ENCODE data around the gene ZNF846. TPM values are rescaled to one million over a fixed set of nuclear protein-coding genes. Genes with fewer than 3 reads are reported as not detected.
"Not testable (repeated sequence)": the region's sequence is repeated elsewhere in the genome, so short reads cannot be mapped to it uniquely, and the experiment has no call there.

ZNF846 gene
- polyA plus RNA-seq, 4 donors, result 2.2 to 16.7 (median 2.8) TPM

GRCh38 chr19:9797871-9798270 is 29.3 kb upstream of the ZNF846 start:
- Histone ChIP-seq H3K9me3 (ENCODE audit: control insufficient read depth in 2 of 2, insufficient read depth in 1 of 2, low read depth in 1 of 2, low read length in 1 of 2) (no peaks in the 10 kb centered on the region), H3K36me3 (ENCODE audit: control insufficient read depth in 3 of 3, insufficient read depth in 2 of 3, low read depth in 1 of 3, low read length in 3 of 3) (no peaks in the 10 kb centered on the region), H3K27ac (ENCODE audit: low read depth in 1 of 3, low read length in 2 of 3) (no peak overlapping the region), H3K27me3 (ENCODE audit: control insufficient read depth in 3 of 3, insufficient read depth in 3 of 3, low read length in 3 of 3) (no peaks in the 10 kb centered on the region), H3K4me3 (ENCODE audit: low read depth in 1 of 3, low read length in 3 of 3) (no peak overlapping the region), H3K4me1 (ENCODE audit: control insufficient read depth in 3 of 3, insufficient read depth in 2 of 3, low read depth in 1 of 3, low read length in 2 of 3) (no peaks in the 10 kb centered on the region)
- 85 to 91% (median 85%) methylated on average over 5 of the region's 5 CpGs for WGBS, 3 donors
- DNase-seq, result no peak
- FAIRE-seq, result no peak

- DNase-seq (peak; percentile 94 to 97), FAIRE-seq (peak; percentile 59)
- no peaks in the 10 kb centered on the region for H3K27me3 ChIP-seq (ENCODE audit: control insufficient read depth in 3 of 3, insufficient read depth in 3 of 3, low read length in 3 of 3)
- no peaks in the 10 kb centered on the region for H3K9me3 ChIP-seq (ENCODE audit: control insufficient read depth in 2 of 2, insufficient read depth in 1 of 2, low read depth in 1 of 2, low read length in 1 of 2)
- no peaks in the 10 kb centered on the region for H3K4me1 ChIP-seq (ENCODE audit: control insufficient read depth in 3 of 3, insufficient read depth in 2 of 3, low read depth in 1 of 3, low read length in 2 of 3)
- peak overlapping the region in 1 of 3 donors; percentile 27 for H3K27ac ChIP-seq (ENCODE audit: low read depth in 1 of 3, low read length in 2 of 3)
- no peak overlapping the region for H3K4me3 ChIP-seq (ENCODE audit: low read depth in 1 of 3, low read length in 3 of 3)
- whole genome bisulfite sequencing, 3 donors, result 38 to 54% (median 45%) methylated on average over 6 of the region's 6 CpGs
- H3K36me3 ChIP-seq (ENCODE audit: control insufficient read depth in 3 of 3, insufficient read depth in 2 of 3, low read depth in 1 of 3, low read length in 3 of 3), result no peaks in the 10 kb centered on the region
Measured at GRCh38 chr19:9796113-9796773, 27.7 kb upstream of the ZNF846 start.

GRCh38 chr19:9793071-9793591 is 24.6 kb upstream of the ZNF846 start:
- Histone ChIP-seq H3K36me3 (ENCODE audit: control insufficient read depth in 3 of 3, insufficient read depth in 2 of 3, low read depth in 1 of 3, low read length in 3 of 3) (no peaks in the 10 kb centered on the region), H3K9me3 (ENCODE audit: control insufficient read depth in 2 of 2, insufficient read depth in 1 of 2, low read depth in 1 of 2, low read length in 1 of 2) (no peaks in the 10 kb centered on the region), H3K4me1 (ENCODE audit: control insufficient read depth in 3 of 3, insufficient read depth in 2 of 3, low read depth in 1 of 3, low read length in 2 of 3) (peaks cover 0 to 29% (median 0%) of the 10 kb centered on the region in 3 donors), H3K4me3 (ENCODE audit: low read depth in 1 of 3, low read length in 3 of 3) (peak overlapping the region; percentile 60 to 76 (median 73)), H3K27me3 (ENCODE audit: control insufficient read depth in 3 of 3, insufficient read depth in 3 of 3, low read length in 3 of 3) (no peaks in the 10 kb centered on the region), H3K27ac (ENCODE audit: low read depth in 1 of 3, low read length in 2 of 3) (peak overlapping the region; percentile 72 to 96 (median 93))
- DNase-seq, result peak in 1 of 2 donors; percentile 38
- FAIRE-seq, result no peak
- WGBS, 3 donors, result 17 to 24% (median 23%) methylated on average over 32 to 36 of the region's 36 CpGs

GRCh38 chr19:9792206-9793070 is 23.9 kb upstream of the ZNF846 start:
- Histone ChIP-seq H3K4me1 (ENCODE audit: control insufficient read depth in 3 of 3, insufficient read depth in 2 of 3, low read depth in 1 of 3, low read length in 2 of 3) (peaks cover 0 to 32% (median 0%) of the 10 kb centered on the region in 3 donors), H3K27ac (ENCODE audit: low read depth in 1 of 3, low read length in 2 of 3) (peak overlapping the region; percentile 72 to 97 (median 96)), H3K36me3 (ENCODE audit: control insufficient read depth in 3 of 3, insufficient read depth in 2 of 3, low read depth in 1 of 3, low read length in 3 of 3) (no peaks in the 10 kb centered on the region), H3K4me3 (ENCODE audit: low read depth in 1 of 3, low read length in 3 of 3) (peak overlapping the region; percentile 60 to 76 (median 73)), H3K9me3 (ENCODE audit: control insufficient read depth in 2 of 2, insufficient read depth in 1 of 2, low read depth in 1 of 2, low read length in 1 of 2) (no peaks in the 10 kb centered on the region), H3K27me3 (ENCODE audit: control insufficient read depth in 3 of 3, insufficient read depth in 3 of 3, low read length in 3 of 3) (no peaks in the 10 kb centered on the region)
- 3 to 4% (median 3%) methylated on average over 60 to 70 of the region's 70 CpGs for WGBS, 3 donors
- DNase-seq (peak; percentile 94 to 96), FAIRE-seq (no peak)

GRCh38 chr19:9791552-9792205 is 23.1 kb upstream of the ZNF846 start:
- no peaks in the 10 kb centered on the region for H3K27me3 ChIP-seq (ENCODE audit: control insufficient read depth in 3 of 3, insufficient read depth in 3 of 3, low read length in 3 of 3)
- no peak for FAIRE-seq
- 2% methylated on average over 43 to 50 of the region's 50 CpGs for WGBS, 3 donors
- no peaks in the 10 kb centered on the region for H3K9me3 ChIP-seq (ENCODE audit: control insufficient read depth in 2 of 2, insufficient read depth in 1 of 2, low read depth in 1 of 2, low read length in 1 of 2)
- H3K27ac ChIP-seq (ENCODE audit: low read depth in 1 of 3, low read length in 2 of 3), result peak overlapping the region; percentile 61 to 98 (median 97)
- H3K4me1 ChIP-seq (ENCODE audit: control insufficient read depth in 3 of 3, insufficient read depth in 2 of 3, low read depth in 1 of 3, low read length in 2 of 3), result peaks cover 0 to 32% (median 0%) of the 10 kb centered on the region in 3 donors
- DNase-seq, result peak; percentile 96
- no peaks in the 10 kb centered on the region for H3K36me3 ChIP-seq (ENCODE audit: control insufficient read depth in 3 of 3, insufficient read depth in 2 of 3, low read depth in 1 of 3, low read length in 3 of 3)
- H3K4me3 ChIP-seq (ENCODE audit: low read depth in 1 of 3, low read length in 3 of 3), result peak overlapping the region; percentile 31 to 70 (median 38)

- H3K27me3 ChIP-seq (ENCODE audit: control insufficient read depth in 3 of 3, insufficient read depth in 3 of 3, low read length in 3 of 3); FAIRE-seq; H3K36me3 ChIP-seq (ENCODE audit: control insufficient read depth in 3 of 3, insufficient read depth in 2 of 3, low read depth in 1 of 3, low read length in 3 of 3); H3K9me3 ChIP-seq (ENCODE audit: control insufficient read depth in 2 of 2, insufficient read depth in 1 of 2, low read depth in 1 of 2, low read length in 1 of 2): not testable (repeated sequence)
- peak in 1 of 2 donors; percentile 19 for DNase-seq
- peak overlapping the region in 1 of 3 donors; percentile 40 for H3K4me3 ChIP-seq (ENCODE audit: low read depth in 1 of 3, low read length in 3 of 3)
- H3K4me1 ChIP-seq (ENCODE audit: control insufficient read depth in 3 of 3, insufficient read depth in 2 of 3, low read depth in 1 of 3, low read length in 2 of 3), result peaks cover 0 to 35% (median 0%) of the 10 kb centered on the region in 3 donors
- WGBS, 3 donors, result 75 to 84% (median 78%) methylated on average over 6 of the region's 6 CpGs
- H3K27ac ChIP-seq (ENCODE audit: low read depth in 1 of 3, low read length in 2 of 3), result peak overlapping the region in 2 of 3 donors; percentile 92 to 98
Measured at GRCh38 chr19:9791073-9791367, 22.5 kb upstream of the ZNF846 start.

GRCh38 chr19:9789579-9789978 is 21.0 kb upstream of the ZNF846 start:
- H3K36me3 ChIP-seq (ENCODE audit: control insufficient read depth in 3 of 3, insufficient read depth in 2 of 3, low read depth in 1 of 3, low read length in 3 of 3); FAIRE-seq; H3K9me3 ChIP-seq (ENCODE audit: control insufficient read depth in 2 of 2, insufficient read depth in 1 of 2, low read depth in 1 of 2, low read length in 1 of 2); H3K27me3 ChIP-seq (ENCODE audit: control insufficient read depth in 3 of 3, insufficient read depth in 3 of 3, low read length in 3 of 3): not testable (repeated sequence)
- 44 to 55% (median 48%) methylated on average over 5 of the region's 5 CpGs for WGBS, 3 donors
- Histone ChIP-seq H3K4me3 (ENCODE audit: low read depth in 1 of 3, low read length in 3 of 3) (peak overlapping the region in 1 of 3 donors; percentile 7), H3K4me1 (ENCODE audit: control insufficient read depth in 3 of 3, insufficient read depth in 2 of 3, low read depth in 1 of 3, low read length in 2 of 3) (peaks cover 0 to 38% (median 0%) of the 10 kb centered on the region in 3 donors), H3K27ac (ENCODE audit: low read depth in 1 of 3, low read length in 2 of 3) (peak overlapping the region in 1 of 3 donors; percentile 98)
- peak in 1 of 2 donors; percentile 77 for DNase-seq

- peak overlapping the region in 1 of 3 donors; percentile 24 for H3K4me3 ChIP-seq (ENCODE audit: low read depth in 1 of 3, low read length in 3 of 3)
- 76 to 86% (median 86%) methylated on average over 11 of the region's 11 CpGs for WGBS, 3 donors
- peaks cover 0 to 42% (median 0%) of the 10 kb centered on the region in 3 donors for H3K4me1 ChIP-seq (ENCODE audit: control insufficient read depth in 3 of 3, insufficient read depth in 2 of 3, low read depth in 1 of 3, low read length in 2 of 3)
- DNase-seq (no peak), FAIRE-seq (no peak)
- peak overlapping the region in 1 of 3 donors; percentile 98 for H3K27ac ChIP-seq (ENCODE audit: low read depth in 1 of 3, low read length in 2 of 3)
- no peaks in the 10 kb centered on the region for H3K9me3 ChIP-seq (ENCODE audit: control insufficient read depth in 2 of 2, insufficient read depth in 1 of 2, low read depth in 1 of 2, low read length in 1 of 2)
- no peaks in the 10 kb centered on the region for H3K36me3 ChIP-seq (ENCODE audit: control insufficient read depth in 3 of 3, insufficient read depth in 2 of 3, low read depth in 1 of 3, low read length in 3 of 3)
- no peaks in the 10 kb centered on the region for H3K27me3 ChIP-seq (ENCODE audit: control insufficient read depth in 3 of 3, insufficient read depth in 3 of 3, low read length in 3 of 3)
Measured at GRCh38 chr19:9789066-9789465, 20.5 kb upstream of the ZNF846 start.

Measured in small intestine (tissue), 7 donors.